Activated T-helper 1 cell treated with anti-CD3 and anti-CD28 coated beads, Interleukin-12 subunit alpha, Interleukin-12 subunit beta, Interleukin-2, Interleukin-4 antibody, amounts not matched to agents 30 ng/mL and 10 ng/mL and 1 ng/mL, durations not matched to agents 14 hours and 24 hours and 36 hours (primary cell): ENCODE data around the gene ADARB2. TPM values are rescaled to one million over a fixed set of nuclear protein-coding genes. Genes with fewer than 3 reads are reported as not detected.
"Not testable (repeated sequence)": the region's sequence is repeated elsewhere in the genome, so short reads cannot be mapped to it uniquely, and the experiment has no call there.

Experiments
- DNase-seq: peaks from one replicate; pipeline ENCODE4 v3.0.0; 2021; ENCODE audit warnings: low spot score
- H3K27ac Mint-ChIP-seq: one replicate; pipeline ENCODE4 v1.8.0; 2021; ENCODE audit warnings: mild to moderate bottlenecking, mixed read lengths
- H3K27me3 Mint-ChIP-seq: one replicate; pipeline ENCODE4 v1.8.0; 2022; ENCODE audit warnings: mild to moderate bottlenecking, moderate library complexity, mixed read lengths; ENCODE audit not compliant: insufficient read depth
- H3K36me3 Mint-ChIP-seq: one replicate; pipeline ENCODE4 v1.8.0; 2021; ENCODE audit warnings: low read depth, mixed read lengths
- H3K4me1 Mint-ChIP-seq: one replicate; pipeline ENCODE4 v1.8.0; 2021; ENCODE audit warnings: low read depth, mixed read lengths
- H3K4me3 Mint-ChIP-seq: one replicate; pipeline ENCODE4 v1.8.0; 2021; ENCODE audit warnings: mild to moderate bottlenecking, moderate library complexity, mixed read lengths
- H3K9me3 Mint-ChIP-seq: one replicate; pipeline ENCODE4 v1.8.0; 2021; ENCODE audit warnings: mixed read lengths
- intact Hi-C: fragments of 100-400 bp; cut with micrococcal nuclease; formaldehyde crosslinking; loops from one replicate; pipeline ENCODE4 v1.15.1; 2024
- total RNA-seq: library from RNA; stranded (reverse); gene quantifications from 2 replicates; pipeline ENCODE4 v1.2.3, GENCODE V29; 2022

Gene ADARB2
- total RNA-seq, 1 donor from 2014 or later, result 0.05 TPM

- H3K4me3 Mint-ChIP-seq, H3K27ac Mint-ChIP-seq, H3K36me3 Mint-ChIP-seq, H3K27me3 Mint-ChIP-seq, H3K9me3 Mint-ChIP-seq, intact Hi-C loops, DNase-seq, H3K4me1 Mint-ChIP-seq: not testable (repeated sequence)
Observed at GRCh38 chr10:1219874-1220273, 517.5 kb downstream of the ADARB2 start.

GRCh38 chr10:1217661-1218060 is 519.7 kb downstream of the ADARB2 start:
- intact Hi-C loops, result no loop called here
- no peak for DNase-seq
- H3K36me3 Mint-ChIP-seq, result no peaks in the 10 kb centered on the region
- H3K4me1 Mint-ChIP-seq, result no peaks in the 10 kb centered on the region
- H3K27ac Mint-ChIP-seq, result no peak overlapping the region
- H3K9me3 Mint-ChIP-seq, result no peaks in the 10 kb centered on the region
- H3K4me3 Mint-ChIP-seq, result no peak overlapping the region
- H3K27me3 Mint-ChIP-seq, result no peaks in the 10 kb centered on the region

- no peaks in the 10 kb centered on the region for H3K4me1 Mint-ChIP-seq
- no peak overlapping the region for H3K27ac Mint-ChIP-seq
- no peaks in the 10 kb centered on the region for H3K9me3 Mint-ChIP-seq
- no peak for DNase-seq
- intact Hi-C loops, result no loop called here
- no peaks in the 10 kb centered on the region for H3K36me3 Mint-ChIP-seq
- no peak overlapping the region for H3K4me3 Mint-ChIP-seq
- H3K27me3 Mint-ChIP-seq, result no peaks in the 10 kb centered on the region
Observed at GRCh38 chr10:1217237-1217587, 520.1 kb downstream of the ADARB2 start.

- DNase-seq, result no peak
- no peaks in the 10 kb centered on the region for H3K27me3 Mint-ChIP-seq
- no peak overlapping the region for H3K27ac Mint-ChIP-seq
- intact Hi-C loops, result no loop called here
- no peaks in the 10 kb centered on the region for H3K9me3 Mint-ChIP-seq
- no peaks in the 10 kb centered on the region for H3K36me3 Mint-ChIP-seq
- H3K4me1 Mint-ChIP-seq, result no peaks in the 10 kb centered on the region
- H3K4me3 Mint-ChIP-seq, result no peak overlapping the region
Observed at GRCh38 chr10:1216574-1217236, 520.6 kb downstream of the ADARB2 start.

GRCh38 chr10:1215862-1216573 is 521.3 kb downstream of the ADARB2 start:
- Mint-ChIP-seq H3K27me3 (no peaks in the 10 kb centered on the region), H3K4me1 (no peaks in the 10 kb centered on the region), H3K9me3 (no peaks in the 10 kb centered on the region), H3K36me3 (no peaks in the 10 kb centered on the region), H3K27ac (no peak overlapping the region), H3K4me3 (no peak overlapping the region)
- no peak for DNase-seq
- intact Hi-C loops, result no loop called here

- Mint-ChIP-seq H3K4me1 (no peaks in the 10 kb centered on the region), H3K4me3 (no peak overlapping the region), H3K36me3 (no peaks in the 10 kb centered on the region), H3K27ac (no peak overlapping the region), H3K27me3 (no peaks in the 10 kb centered on the region), H3K9me3 (no peaks in the 10 kb centered on the region)
- no peak for DNase-seq
- intact Hi-C loops, result no loop called here
Observed at GRCh38 chr10:1214882-1215540, 522.3 kb downstream of the ADARB2 start.

GRCh38 chr10:1214071-1214675 is 523.2 kb downstream of the ADARB2 start:
- Mint-ChIP-seq H3K4me1 (peaks cover 5% of the 10 kb centered on the region), H3K4me3 (no peak overlapping the region), H3K9me3 (no peaks in the 10 kb centered on the region), H3K27ac (no peak overlapping the region), H3K27me3 (no peaks in the 10 kb centered on the region), H3K36me3 (no peaks in the 10 kb centered on the region)
- no peak for DNase-seq
- intact Hi-C loops, result no loop called here

- Mint-ChIP-seq H3K27me3 (no peaks in the 10 kb centered on the region), H3K27ac (no peak overlapping the region), H3K9me3 (no peaks in the 10 kb centered on the region), H3K36me3 (no peaks in the 10 kb centered on the region), H3K4me3 (no peak overlapping the region), H3K4me1 (peaks cover 5% of the 10 kb centered on the region)
- no peak for DNase-seq
- intact Hi-C loops, result no loop called here
Observed at GRCh38 chr10:1213252-1214070, 523.9 kb downstream of the ADARB2 start.

- H3K27me3 Mint-ChIP-seq, result no peaks in the 10 kb centered on the region
- H3K4me3 Mint-ChIP-seq, result no peak overlapping the region
- H3K4me1 Mint-ChIP-seq, result peaks cover 5% of the 10 kb centered on the region
- H3K9me3 Mint-ChIP-seq, result no peaks in the 10 kb centered on the region
- no peak for DNase-seq
- no peaks in the 10 kb centered on the region for H3K36me3 Mint-ChIP-seq
- H3K27ac Mint-ChIP-seq, result no peak overlapping the region
- intact Hi-C loops, result no loop called here
Observed at GRCh38 chr10:1212571-1213141, 524.7 kb downstream of the ADARB2 start.

- no peak overlapping the region for H3K4me3 Mint-ChIP-seq
- no peak overlapping the region for H3K27ac Mint-ChIP-seq
- intact Hi-C loops, result no loop called here
- H3K36me3 Mint-ChIP-seq, result no peaks in the 10 kb centered on the region
- peaks cover 5% of the 10 kb centered on the region for H3K4me1 Mint-ChIP-seq
- no peak for DNase-seq
- no peaks in the 10 kb centered on the region for H3K27me3 Mint-ChIP-seq
- no peaks in the 10 kb centered on the region for H3K9me3 Mint-ChIP-seq
Observed at GRCh38 chr10:1211844-1212570, 525.3 kb downstream of the ADARB2 start.

GRCh38 chr10:1210667-1211066 is 526.7 kb downstream of the ADARB2 start:
- no peak overlapping the region for H3K27ac Mint-ChIP-seq
- no peaks in the 10 kb centered on the region for H3K36me3 Mint-ChIP-seq
- intact Hi-C loops, result no loop called here
- H3K27me3 Mint-ChIP-seq, result no peaks in the 10 kb centered on the region
- DNase-seq, result no peak
- peaks cover 5% of the 10 kb centered on the region for H3K4me1 Mint-ChIP-seq
- H3K4me3 Mint-ChIP-seq, result no peak overlapping the region
- no peaks in the 10 kb centered on the region for H3K9me3 Mint-ChIP-seq
